ENCODE results near the gene FGD6. TPM values are rescaled to one million over a fixed set of nuclear protein-coding genes. Genes with fewer than 3 reads are reported as not detected.
"Not testable (repeated sequence)": the region's sequence is repeated elsewhere in the genome, so short reads cannot be mapped to it uniquely, and the experiment has no call there.

The FGD6 gene
- total RNA-seq, 3 donors from 2014 or later, result 20.5 to 52.1 (median 24.2) TPM

DNA sequence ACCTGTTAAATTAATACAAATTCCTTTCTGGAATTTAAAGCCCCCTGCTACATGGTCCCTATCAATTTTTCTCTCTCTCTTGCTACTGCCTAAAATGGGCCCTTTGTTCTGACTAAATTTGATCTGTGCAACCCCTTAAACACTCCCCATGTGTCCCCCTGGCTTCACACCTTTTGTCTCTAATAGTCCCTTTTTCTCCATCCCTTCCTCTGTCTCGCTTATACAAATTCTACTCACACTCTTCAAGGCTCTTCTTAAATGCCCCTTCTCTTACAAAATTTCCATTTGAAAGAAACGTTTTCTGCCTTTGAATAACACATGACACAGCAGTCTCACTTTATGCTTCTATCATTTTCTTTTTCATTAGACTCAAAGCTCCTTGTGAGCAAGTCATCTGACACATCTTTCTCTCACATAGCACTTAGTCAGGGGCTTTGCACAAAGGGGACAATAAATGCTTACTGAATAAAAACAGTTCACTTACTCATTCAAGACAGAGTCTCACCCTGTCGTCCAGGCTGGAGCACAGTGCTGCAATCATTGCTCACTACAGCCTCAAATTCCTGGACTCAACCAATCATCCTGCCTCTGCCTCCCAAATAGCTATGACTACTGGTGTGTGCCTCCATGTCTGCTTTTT is 102.4 kb downstream of the FGD6 start:
- no peaks in the 10 kb centered on the region for H3K4me1 ChIP-seq (ENCODE audit: low read depth)
- H3K4me3 ChIP-seq, result no peak overlapping the region
- intact Hi-C loops (cut with DNase I, micrococcal nuclease), result loop anchor here (5.0 kb wide), 2 partner anchors 222 to 417 kb away; no protein-coding TSS in a partner anchor
- TF ChIP-seq, protein P1, sequence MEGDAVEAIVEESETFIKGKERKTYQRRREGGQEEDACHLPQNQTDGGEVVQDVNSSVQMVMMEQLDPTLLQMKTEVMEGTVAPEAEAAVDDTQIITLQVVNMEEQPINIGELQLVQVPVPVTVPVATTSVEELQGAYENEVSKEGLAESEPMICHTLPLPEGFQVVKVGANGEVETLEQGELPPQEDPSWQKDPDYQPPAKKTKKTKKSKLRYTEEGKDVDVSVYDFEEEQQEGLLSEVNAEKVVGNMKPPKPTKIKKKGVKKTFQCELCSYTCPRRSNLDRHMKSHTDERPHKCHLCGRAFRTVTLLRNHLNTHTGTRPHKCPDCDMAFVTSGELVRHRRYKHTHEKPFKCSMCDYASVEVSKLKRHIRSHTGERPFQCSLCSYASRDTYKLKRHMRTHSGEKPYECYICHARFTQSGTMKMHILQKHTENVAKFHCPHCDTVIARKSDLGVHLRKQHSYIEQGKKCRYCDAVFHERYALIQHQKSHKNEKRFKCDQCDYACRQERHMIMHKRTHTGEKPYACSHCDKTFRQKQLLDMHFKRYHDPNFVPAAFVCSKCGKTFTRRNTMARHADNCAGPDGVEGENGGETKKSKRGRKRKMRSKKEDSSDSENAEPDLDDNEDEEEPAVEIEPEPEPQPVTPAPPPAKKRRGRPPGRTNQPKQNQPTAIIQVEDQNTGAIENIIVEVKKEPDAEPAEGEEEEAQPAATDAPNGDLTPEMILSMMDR (IDR thresholded peaks at IDR 0.05), result no peak
- no peak for DNase-seq
- no peaks in the 10 kb centered on the region for H3K9me3 ChIP-seq
- H3K36me3 ChIP-seq (ENCODE audit: low read depth), result no peaks in the 10 kb centered on the region
- no peak for ATAC-seq

DNA sequence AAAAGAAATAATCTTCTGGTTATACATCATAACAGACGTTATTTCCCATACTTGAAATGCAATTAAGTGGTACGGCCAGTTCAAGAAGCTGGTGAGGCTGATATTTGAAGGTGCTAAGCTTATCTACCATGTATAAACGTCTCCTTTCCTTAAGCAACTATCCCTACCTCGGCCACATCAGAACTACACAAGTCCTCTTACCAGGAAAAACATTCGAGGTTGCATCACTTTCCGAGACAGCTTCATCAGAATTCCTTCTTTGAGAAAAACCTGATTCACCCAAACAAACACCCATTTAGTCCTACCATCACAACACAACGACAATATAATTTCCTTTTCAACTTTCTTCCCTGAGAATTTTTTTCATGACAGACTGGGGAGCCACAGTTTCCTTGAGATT is 109.9 kb downstream of the FGD6 start:
- no peaks in the 10 kb centered on the region for H3K9me3 ChIP-seq
- TF ChIP-seq, protein P1 (IDR thresholded peaks at IDR 0.05), result no peak
- H3K36me3 ChIP-seq (ENCODE audit: low read depth), result no peaks in the 10 kb centered on the region
- H3K4me1 ChIP-seq (ENCODE audit: low read depth), result peaks cover 5% of the 10 kb centered on the region
- no peak overlapping the region for H3K4me3 ChIP-seq
- DNase-seq (no peak), ATAC-seq (no peak)
- intact Hi-C loops (cut with DNase I, micrococcal nuclease), result no loop called here

GRCh38 chr12:95105540-95105939 is 111.7 kb downstream of the FGD6 start:
- H3K4me1 ChIP-seq (ENCODE audit: low read depth), result peaks cover 7% of the 10 kb centered on the region
- DNase-seq (no peak), ATAC-seq (no peak)
- intact Hi-C loops (cut with DNase I, micrococcal nuclease), result no loop called here
- H3K4me3 ChIP-seq, result no peak overlapping the region
- no peaks in the 10 kb centered on the region for H3K36me3 ChIP-seq (ENCODE audit: low read depth)
- TF ChIP-seq, protein P1 (IDR thresholded peaks at IDR 0.05), result no peak
- no peaks in the 10 kb centered on the region for H3K9me3 ChIP-seq

DNA sequence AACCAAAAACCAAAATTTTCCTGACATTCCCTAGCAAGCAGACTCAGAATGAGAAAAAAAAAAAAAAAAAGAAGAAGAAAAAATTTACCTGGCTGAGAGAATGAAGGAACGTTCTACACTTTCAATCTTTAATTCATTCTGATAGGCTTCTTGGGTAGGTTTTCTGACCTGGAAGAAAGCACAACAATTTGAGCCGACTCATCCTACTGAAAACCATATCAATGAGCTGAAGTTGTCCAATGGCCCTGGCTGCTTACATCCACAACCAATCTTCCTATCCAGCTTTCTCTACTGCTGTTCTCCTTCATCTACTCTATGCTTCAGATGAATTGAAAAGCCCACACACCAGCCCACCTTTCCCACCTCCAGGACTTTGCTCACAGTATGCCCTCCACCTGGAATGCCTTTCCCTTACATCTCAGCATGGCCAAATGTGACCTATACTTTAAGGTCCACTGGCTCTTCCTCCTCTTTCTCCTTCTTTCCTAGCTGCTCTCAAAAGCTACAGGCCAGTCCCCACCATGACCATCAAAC is 112.3 kb downstream of the FGD6 start:
- Histone ChIP-seq H3K4me1 (ENCODE audit: low read depth) (peaks cover 7% of the 10 kb centered on the region), H3K9me3 (no peaks in the 10 kb centered on the region), H3K36me3 (ENCODE audit: low read depth) (no peaks in the 10 kb centered on the region), H3K4me3 (no peak overlapping the region)
- intact Hi-C loops (cut with DNase I, micrococcal nuclease), result no loop called here
- no peak for ATAC-seq
- no peak for DNase-seq
- TF ChIP-seq, protein P1 (IDR thresholded peaks at IDR 0.05), result no peak

DNA sequence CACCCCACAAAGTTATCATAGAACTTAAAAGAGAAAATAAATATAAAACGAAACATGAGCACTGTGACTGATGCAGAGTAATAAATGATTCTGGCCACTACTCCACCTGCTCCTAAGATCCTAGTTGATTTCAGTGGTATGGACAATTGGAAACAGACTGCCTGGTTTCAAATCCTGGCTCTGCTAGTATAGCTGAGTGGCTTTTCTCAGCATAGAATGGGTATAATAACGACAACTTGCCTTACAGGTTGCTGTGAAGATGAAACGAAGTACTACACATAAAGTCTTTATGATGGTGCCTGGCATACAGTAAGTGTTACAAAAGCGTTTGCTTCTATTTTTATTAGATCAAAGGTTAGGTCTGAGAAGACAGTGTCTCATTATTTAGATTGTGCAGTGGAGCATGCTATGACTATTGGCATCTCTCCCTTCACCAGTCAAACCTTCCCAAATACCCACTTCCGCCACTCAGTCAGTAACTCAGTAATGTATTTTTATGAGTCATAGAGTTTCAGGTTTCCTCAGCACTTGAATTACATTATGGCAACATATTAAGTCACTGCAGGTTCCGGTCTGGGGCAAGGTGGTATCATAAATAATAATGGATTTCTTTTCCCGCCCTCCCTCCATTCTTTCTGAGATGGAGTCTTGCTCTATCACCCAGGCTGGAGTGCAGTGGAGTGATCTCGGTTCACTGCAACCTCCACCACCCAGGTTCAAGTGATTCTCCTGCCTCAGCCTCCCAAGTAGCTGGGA is 114.2 kb downstream of the FGD6 start:
- DNase-seq (peak in 1 of 3 donors; percentile 25), ATAC-seq (peak; percentile 95)

GRCh38 chr12:95101957-95102356 is 115.3 kb downstream of the FGD6 start:
- intact Hi-C loops (cut with DNase I, micrococcal nuclease); H3K9me3 ChIP-seq; H3K4me1 ChIP-seq (ENCODE audit: low read depth); H3K4me3 ChIP-seq; DNase-seq; ATAC-seq; H3K36me3 ChIP-seq (ENCODE audit: low read depth): not testable (repeated sequence)

More for the DNA sequence above, 114.2 kb downstream of the FGD6 start:
- H3K4me1 ChIP-seq (ENCODE audit: low read depth), result peaks cover 7% of the 10 kb centered on the region
- no peaks in the 10 kb centered on the region for H3K9me3 ChIP-seq
- intact Hi-C loops (cut with DNase I, micrococcal nuclease), result no loop called here
- TF ChIP-seq, protein P1 (IDR thresholded peaks at IDR 0.05), result no peak
- no peaks in the 10 kb centered on the region for H3K36me3 ChIP-seq (ENCODE audit: low read depth)
- no peak overlapping the region for H3K4me3 ChIP-seq

All from mucosa of descending colon (tissue), 3 donors.